ENCODE data around the gene MCEE.

- TF ChIP-seq CTCF (IDR thresholded peaks at IDR 0.05): no peak
- no peak for TF ChIP-seq POLR2A (IDR thresholded peaks at IDR 0.05)
- TF ChIP-seq EP300 (IDR thresholded peaks at IDR 0.05): no peak
Observed at GRCh38 chr2:71064110-71064611, 65.9 kb downstream of the MCEE start.

All from ovary (tissue), 3 donors.